ENCODE data around the gene CSNK1G1. TPM values are rescaled to one million over a fixed set of nuclear protein-coding genes. Genes with fewer than 3 reads are reported as not detected.

CSNK1G1 gene
- total and polyA plus RNA-seq, 2 of the 4 experiments (the other 2 are of a cell fraction): 7.4 to 29.4 TPM

DNA sequence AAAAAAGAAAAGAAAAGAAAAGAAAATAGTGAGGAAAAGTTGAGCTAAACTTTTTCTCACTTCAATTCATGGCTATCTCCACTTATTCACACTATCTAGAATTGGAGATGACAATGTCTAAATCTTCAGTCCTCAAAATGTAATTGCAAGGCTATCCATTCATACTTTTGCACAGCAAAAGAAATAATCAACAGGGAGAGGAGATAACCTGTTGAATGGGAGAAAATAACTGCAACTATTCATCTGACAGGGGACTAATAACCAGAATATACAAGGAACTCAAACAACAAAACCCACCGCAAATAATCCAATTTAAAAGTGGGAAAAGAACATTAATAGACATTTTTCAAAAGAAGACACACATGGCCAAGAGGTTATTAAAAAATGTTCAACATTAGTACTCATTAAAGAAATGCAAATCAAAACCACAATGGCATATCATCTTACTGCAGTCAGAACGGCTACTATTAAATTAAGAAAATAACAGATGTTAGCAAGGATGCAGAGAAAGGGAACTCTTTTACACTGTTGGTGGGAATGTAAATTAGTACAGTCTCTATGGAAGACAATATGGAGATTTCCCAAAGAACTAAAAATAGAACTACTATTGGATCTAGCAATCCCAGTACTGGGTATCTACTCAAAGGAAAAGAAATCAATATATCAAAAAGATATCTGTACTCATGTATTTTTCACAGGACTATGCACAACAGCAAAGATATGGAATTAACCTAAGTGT is 119.6 kb downstream of the CSNK1G1 start:
- no peak overlapping the region for H3K4me3 ChIP-seq (ENCODE audit: insufficient read depth, low read depth, low read length)
- no peaks in the 10 kb centered on the region for H3K9me3 ChIP-seq (ENCODE audit: control insufficient read depth, insufficient read depth, low read length)
- in situ Hi-C loops (cut with MboI; ENCODE audit: low sequenced_read_pairs): no loop called here
- H3K4ac ChIP-seq (ENCODE audit: low read depth, low read length): no peak overlapping the region
- no peak overlapping the region for H3K23ac ChIP-seq (ENCODE audit: low read depth, low read length)
- H2BK20ac ChIP-seq (ENCODE audit: low read depth, low read length): no peak overlapping the region
- no peaks in the 10 kb centered on the region for H3K27me3 ChIP-seq (ENCODE audit: control insufficient read depth, insufficient read depth, low read length)
- peaks cover 12% of the 10 kb centered on the region for H4K20me1 ChIP-seq (ENCODE audit: insufficient read depth, low read length)
- no peak overlapping the region for H2BK5ac ChIP-seq (ENCODE audit: low read depth, low read length, poor library complexity, severe bottlenecking)
- H2AK5ac ChIP-seq (ENCODE audit: low read depth, low read length): no peak overlapping the region
- no peak overlapping the region for H3K14ac ChIP-seq (replicated peaks; ENCODE audit: low read depth, low read length)
- CTCF ChIA-PET: interaction anchor here (0.6 to 0.7 kb wide), 2 partner anchors 11 to 135 kb away, joined by 5 read pairs; no protein-coding TSS in a partner anchor
- peaks cover 3% of the 10 kb centered on the region; the same call in 1 of the 2 replicates for H3K4me1 ChIP-seq (ENCODE audit: control insufficient read depth, insufficient read depth, low read length)
- no peak for TF ChIP-seq MXI1 (IDR thresholded peaks at IDR 0.05; ENCODE audit: borderline replicate concordance, low read depth, low read length)
- TF ChIP-seq CEBPB (IDR thresholded peaks at IDR 0.05; ENCODE audit: low read depth, low read length): no peak
- no peak for TF ChIP-seq BHLHE40 (IDR thresholded peaks at IDR 0.05; ENCODE audit: low read depth, low read length)
- TF ChIP-seq FOS (IDR thresholded peaks at IDR 0.05; ENCODE audit: low read depth, low read length): no peak
- TF ChIP-seq NFE2L2 (IDR thresholded peaks at IDR 0.05; ENCODE audit: low read depth, low read length): no peak
- TF ChIP-seq MAFK (IDR thresholded peaks at IDR 0.05; ENCODE audit: low read depth, low read length): no peak
- no peak for TF ChIP-seq RAD21 (IDR thresholded peaks at IDR 0.05; ENCODE audit: low read length)
- TF ChIP-seq CHD1 (IDR thresholded peaks at IDR 0.05; ENCODE audit: low read depth, low read length): no peak
- no peak for TF ChIP-seq ELK1 (IDR thresholded peaks at IDR 0.05; ENCODE audit: borderline replicate concordance, low read depth, low read length)
- TF ChIP-seq RCOR1 (IDR thresholded peaks at IDR 0.05; ENCODE audit: insufficient replicate concordance, low read length): no peak
- TF ChIP-seq MAZ (IDR thresholded peaks at IDR 0.05; ENCODE audit: borderline replicate concordance, low read depth, low read length): no peak
- TF ChIP-seq CTCF (conservative IDR thresholded peaks at IDR 0.05; ENCODE audit: low read depth, low read length): no peak
- TF ChIP-seq USF2 (IDR thresholded peaks at IDR 0.05; ENCODE audit: low read depth, low read length): no peak
- no peak for TF ChIP-seq POLR2A (IDR thresholded peaks at IDR 0.05; ENCODE audit: low read depth, low read length)
- H3K9ac ChIP-seq (ENCODE audit: low read depth, low read length): no peak overlapping the region
- H2BK15ac ChIP-seq (ENCODE audit: low read depth, low read length): no peak overlapping the region
- no TSS peak for BruUV-seq (replicated peaks)
- no CpG with 5 or more reads among the region's 2 CpGs for WGBS, 2 experiments (ENCODE audit: extremely low coverage in 2 of 2, insufficient read length in 1 of 2)
- no peak for DNase-seq
- ATAC-seq (ENCODE audit: low read depth): no peak
- no peak overlapping the region for H2AK9ac ChIP-seq (replicated peaks; ENCODE audit: low read depth, low read length, poor library complexity)
- no peak overlapping the region for H3K18ac ChIP-seq (ENCODE audit: low read depth, low read length)
- H4K8ac ChIP-seq (ENCODE audit: low read depth in 2 of 2, low read length in 2 of 2): no peak overlapping the region
- no peak overlapping the region for H4K5ac ChIP-seq (ENCODE audit: low read depth, low read length)
- H4K91ac ChIP-seq (ENCODE audit: insufficient read depth, low read depth, low read length): no peak overlapping the region
- intact Hi-C loops (cut with micrococcal nuclease): no loop called here
- dilution Hi-C loops (cut with HindIII; ENCODE audit: low sequenced_read_pairs, unreplicated experiment): no loop called here
- no peak overlapping the region for H3K27ac ChIP-seq (ENCODE audit: insufficient read depth, low read length)
- POLR2A ChIA-PET (ENCODE audit: unreplicated experiment): no interaction called here
- H3K9me1 ChIP-seq (ENCODE audit: insufficient read depth, low read length): 0 out of 2 replicates have a peak, but pooled peaks cover 3% of the 10 kb centered on the region
- H2AFZ ChIP-seq (replicated peaks; ENCODE audit: low read length, poor library complexity): no peak overlapping the region
- H3K4me2 ChIP-seq (ENCODE audit: low read depth, low read length): no peak overlapping the region
- no peaks in the 10 kb centered on the region for H3K36me3 ChIP-seq (ENCODE audit: control insufficient read depth, insufficient read depth, low read length)
- peaks cover 14 to 54% of the 10 kb centered on the region in 2 experiments for H3K79me1 ChIP-seq (ENCODE audit: low read depth in 1 of 2, low read length in 2 of 2)
- H3K56ac ChIP-seq (ENCODE audit: extremely low read depth, insufficient read depth, low read length): no peak overlapping the region
- no peak overlapping the region for H2BK120ac ChIP-seq (ENCODE audit: low read depth, low read length)
